Stimulated activated CD4-positive, alpha-beta T cell treated with anti-CD3 and anti-CD28 coated beads, Interleukin-12 subunit alpha, Interleukin-12 subunit beta, amount 100 ng/mL, for 48 hours (primary cell): ENCODE measurements around the gene CEACAM20.
"Not testable (repeated sequence)": the region's sequence is repeated elsewhere in the genome, so short reads cannot be mapped to it uniquely, and the experiment has no call there.

Experiments
- DNase-seq, 3 donors: peaks; one replicate each; pipeline ENCODE4 v3.0.0-alpha.2; 2020; ENCODE audit warnings: low read depth in 2 of 3, low spot score in 1 of 3

CEACAM20 gene

GRCh38 chr19:44549507-44549906, 20.0 kb upstream of the CEACAM20 start:
- no peak for DNase-seq

- DNase-seq, result no peak
Observed at GRCh38 chr19:44548736-44549135, 19.3 kb upstream of the CEACAM20 start.

- no peak for DNase-seq
Observed at GRCh38 chr19:44544031-44544430, 14.6 kb upstream of the CEACAM20 start.

GRCh38 chr19:44542671-44543070, 13.2 kb upstream of the CEACAM20 start:
- no peak for DNase-seq

GRCh38 chr19:44540736-44541135, 11.3 kb upstream of the CEACAM20 start:
- DNase-seq, result no peak

- no peak for DNase-seq
Observed at GRCh38 chr19:44539991-44540390, 10.5 kb upstream of the CEACAM20 start.

- DNase-seq, result no peak
Observed at GRCh38 chr19:44539236-44539826, 9.9 kb upstream of the CEACAM20 start.

- DNase-seq, result not testable (repeated sequence)
Observed at GRCh38 chr19:44535361-44535760, 5.9 kb upstream of the CEACAM20 start.

GRCh38 chr19:44532819-44533218, 3.3 kb upstream of the CEACAM20 start:
- DNase-seq, result no peak

- DNase-seq, result no peak
Observed at GRCh38 chr19:44530777-44531176, 1.3 kb upstream of the CEACAM20 start.

GRCh38 chr19:44527554-44527953, 1.9 kb downstream of the CEACAM20 start:
- no peak for DNase-seq

GRCh38 chr19:44525721-44526430, 3.6 kb downstream of the CEACAM20 start:
- no peak for DNase-seq

- no peak for DNase-seq
Observed at GRCh38 chr19:44521370-44521769, 8.1 kb downstream of the CEACAM20 start.

- no peak for DNase-seq
Observed at GRCh38 chr19:44517146-44517545, 12.3 kb downstream of the CEACAM20 start.

- no peak for DNase-seq
Observed at GRCh38 chr19:44515907-44516306, 13.6 kb downstream of the CEACAM20 start.

- DNase-seq, result no peak
Observed at GRCh38 chr19:44515031-44515430, 14.4 kb downstream of the CEACAM20 start.

- DNase-seq, result peak; percentile 18 to 26 (median 24)
Observed at GRCh38 chr19:44512326-44513298, 16.9 kb downstream of the CEACAM20 start.

GRCh38 chr19:44509478-44509877, 20.0 kb downstream of the CEACAM20 start:
- DNase-seq, result no peak

- peak; percentile 87 to 93 (median 90) for DNase-seq
Observed at GRCh38 chr19:44499962-44500949, 29.2 kb downstream of the CEACAM20 start, which contains the start of gene ZNF180. Gene ZNF180 (minus strand): TSS chr19:44500522. CDS start chr19:44497334, 3,188 bp downstream.

GRCh38 chr19:44499559-44499958, 29.9 kb downstream of the CEACAM20 start:
- no peak for DNase-seq
